ENCODE data around the gene GALR3.
A peak's percentile ranks its signal among the peaks of the same experiment; 100 is the strongest.

GALR3 gene

GRCh38 chr22:37807410-37808293, 15.5 kb upstream of the GALR3 start, which contains the start of gene GCAT (continued):
- TF ChIP-seq ZNF148 (tag by site-specific recombination; IDR thresholded peaks at IDR 0.05; ENCODE audit: borderline replicate concordance) (no peak), PRDM10 (tag by site-specific recombination; IDR thresholded peaks at IDR 0.05) (peak; percentile 99), PRDM2 (tag by site-specific recombination; IDR thresholded peaks at IDR 0.05; ENCODE audit: borderline replicate concordance) (no peak), ZNF214 (tag by site-specific recombination; IDR thresholded peaks at IDR 0.05; ENCODE audit: borderline replicate concordance) (no peak), ZNF266 (tag by site-specific recombination; IDR thresholded peaks at IDR 0.05; ENCODE audit: low read depth) (no peak), ELK4 (IDR thresholded peaks at IDR 0.05; ENCODE audit: borderline replicate concordance, low read depth, low read length) (no peak), MZF1 (tag by site-specific recombination; IDR thresholded peaks at IDR 0.05; ENCODE audit: borderline replicate concordance) (no peak), ZFP41 (tag by site-specific recombination; IDR thresholded peaks at IDR 0.05; ENCODE audit: borderline replicate concordance) (no peak), ZNF416 (tag by site-specific recombination; IDR thresholded peaks at IDR 0.05) (no peak), ZNF16 (tag by site-specific recombination; IDR thresholded peaks at IDR 0.05; ENCODE audit: low read depth) (no peak), ZNF544 (tag by site-specific recombination; IDR thresholded peaks at IDR 0.05) (no peak), ZNF223 (tag by site-specific recombination; IDR thresholded peaks at IDR 0.05) (no peak), ZNF623 (tag by site-specific recombination; IDR thresholded peaks at IDR 0.05) (no peak), ZNF354C (tag by site-specific recombination; IDR thresholded peaks at IDR 0.05; ENCODE audit: borderline replicate concordance, low read depth) (no peak), ZNF155 (tag by site-specific recombination; IDR thresholded peaks at IDR 0.05) (no peak), ZNF48 (tag by site-specific recombination; IDR thresholded peaks at IDR 0.05) (no peak), ZNF366 (tag by site-specific recombination; conservative IDR thresholded peaks at IDR 0.05) (peak; percentile 79), ZNF747 (tag by site-specific recombination; IDR thresholded peaks at IDR 0.05) (no peak), ZNF830 (tag by site-specific recombination; IDR thresholded peaks at IDR 0.05; ENCODE audit: low read depth) (no peak), ZNF18 (tag by site-specific recombination; IDR thresholded peaks at IDR 0.05) (no peak), CTCF (tag by site-specific recombination; IDR thresholded peaks at IDR 0.05) (no peak)

All from HEK293 (cell line).